HG03565 (cell line): ENCODE measurements around the gene NLK.

ENCODE experiments used
- ATAC-seq: cut with Tn5 transposase; IDR thresholded peaks from one replicate; pipeline ENCODE4 v1.9.1; 2021; ENCODE audit warnings: mild to moderate bottlenecking, moderate library complexity; ENCODE audit not compliant: unreplicated experiment

Gene NLK

GRCh38 chr17:28110184-28110583, 67.7 kb downstream of the NLK start:
- ATAC-seq, result no peak

GRCh38 chr17:28112181-28112580, 69.7 kb downstream of the NLK start:
- ATAC-seq, result no peak

- ATAC-seq, result no peak
These were observed 70.1 kb downstream of the NLK start for GRCh38 chr17:28112606-28113005.

GRCh38 chr17:28113269-28113668, 70.8 kb downstream of the NLK start:
- ATAC-seq, result no peak

- no peak for ATAC-seq
These were observed 72.6 kb downstream of the NLK start for GRCh38 chr17:28115046-28115445.

- ATAC-seq, result no peak
These were observed 74.8 kb downstream of the NLK start for GRCh38 chr17:28117304-28117703.

GRCh38 chr17:28118362-28118761, 75.9 kb downstream of the NLK start:
- no peak for ATAC-seq

GRCh38 chr17:28119046-28119445, 76.6 kb downstream of the NLK start:
- ATAC-seq, result no peak

- no peak for ATAC-seq
These were observed 77.1 kb downstream of the NLK start for GRCh38 chr17:28119560-28119959.

GRCh38 chr17:28120766-28121165, 78.3 kb downstream of the NLK start:
- ATAC-seq, result no peak

- ATAC-seq, result no peak
These were observed 82.5 kb downstream of the NLK start for GRCh38 chr17:28124962-28125361.

- ATAC-seq, result no peak
These were observed 83.3 kb downstream of the NLK start for GRCh38 chr17:28125526-28126378.

GRCh38 chr17:28127196-28127595, 84.7 kb downstream of the NLK start:
- no peak for ATAC-seq

- ATAC-seq, result no peak
These were observed 86.3 kb downstream of the NLK start for GRCh38 chr17:28128779-28129178.

- ATAC-seq, result no peak
These were observed 88.0 kb downstream of the NLK start for GRCh38 chr17:28130472-28130871.

- ATAC-seq, result no peak
These were observed 89.1 kb downstream of the NLK start for GRCh38 chr17:28131599-28131998.

- ATAC-seq, result no peak
These were observed 91.1 kb downstream of the NLK start for GRCh38 chr17:28133562-28133970.

GRCh38 chr17:28136923-28137322, 94.4 kb downstream of the NLK start:
- no peak for ATAC-seq

- ATAC-seq, result no peak
These were observed 97.3 kb downstream of the NLK start for GRCh38 chr17:28139822-28140221.

GRCh38 chr17:28141313-28141712, 98.8 kb downstream of the NLK start:
- ATAC-seq, result no peak

- ATAC-seq, result no peak
These were observed 99.3 kb downstream of the NLK start for GRCh38 chr17:28141773-28142172.

- ATAC-seq, result no peak
These were observed 99.8 kb downstream of the NLK start for GRCh38 chr17:28142305-28142704.

GRCh38 chr17:28144019-28144418, 101.5 kb downstream of the NLK start:
- ATAC-seq, result no peak
